HEK293T (cell line): ENCODE measurements around the gene CBFA2T2.
"Not testable (repeated sequence)": the region's sequence is repeated elsewhere in the genome, so short reads cannot be mapped to it uniquely, and the experiment has no call there.

Experiments
- CTCF ChIA-PET: fragments of 350-600 bp; formaldehyde crosslinking; extraction: SDS; loops from one replicate; lab custom pipeline; 2021; ENCODE audit warnings: antibody characterized with exemption, inconsistent platforms; lab: Yijun Ruan, JAX
- POLR2A ChIA-PET: fragments of 350-600 bp; formaldehyde crosslinking; extraction: SDS; loops from one replicate; lab custom pipeline; 2020; ENCODE audit warnings: antibody characterized with exemption, inconsistent platforms; lab: Yijun Ruan, JAX
- DNase-seq: peaks from one replicate; pipeline ENCODE4 v3.0.0; 2012; ENCODE audit warnings: mixed read lengths; ENCODE audit errors: extremely low spot score
- ARNT ChIP-seq: fragments of 450-650 bp; IDR thresholded peaks from 2 replicates; pipeline ENCODE4 v1.6.1; 2017; ENCODE audit warnings: mild to moderate bottlenecking
- BHLHE40 ChIP-seq: fragments of 450-650 bp; IDR thresholded peaks from 2 replicates; pipeline ENCODE4 v1.6.1; 2016; ENCODE audit warnings: mild to moderate bottlenecking, moderate library complexity, borderline replicate concordance
- CTBP1 ChIP-seq: fragments of 450-650 bp; IDR thresholded peaks from 2 replicates; pipeline ENCODE4 v1.6.1; 2016; ENCODE audit warnings: borderline replicate concordance
- ELF4 ChIP-seq: fragments of 450-650 bp; IDR thresholded peaks from 2 replicates; pipeline ENCODE4 v1.6.1; 2017; ENCODE audit warnings: antibody characterized with exemption
- FOXA1 ChIP-seq: fragments of 450-650 bp; IDR thresholded peaks from 2 replicates; pipeline ENCODE4 v1.6.1; 2016; ENCODE audit warnings: mild to moderate bottlenecking
- FOXK2 ChIP-seq: fragments of 450-650 bp; IDR thresholded peaks from 2 replicates; pipeline ENCODE4 v1.6.1; 2016; ENCODE audit warnings: mild to moderate bottlenecking
- FOXM1 ChIP-seq: fragments of 450-650 bp; IDR thresholded peaks from 2 replicates; pipeline ENCODE4 v1.6.1; 2017; ENCODE audit warnings: mild to moderate bottlenecking, borderline replicate concordance
- HDGF ChIP-seq: fragments of 450-650 bp; IDR thresholded peaks from 2 replicates; pipeline ENCODE4 v1.6.1; 2017; ENCODE audit warnings: antibody characterized with exemption, borderline replicate concordance
- L3MBTL2 ChIP-seq: fragments of 450-650 bp; conservative IDR thresholded peaks from 2 replicates; pipeline ENCODE4 v1.6.1; 2016; ENCODE audit warnings: mild to moderate bottlenecking
- LEF1 ChIP-seq: fragments of 450-650 bp; IDR thresholded peaks from 2 replicates; pipeline ENCODE4 v1.6.1; 2017; ENCODE audit warnings: mild to moderate bottlenecking, borderline replicate concordance
- NFRKB ChIP-seq: fragments of 450-650 bp; IDR thresholded peaks from 2 replicates; pipeline ENCODE4 v1.6.1; 2016; ENCODE audit warnings: mild to moderate bottlenecking, moderate library complexity
- SP1 ChIP-seq: fragments of 450-650 bp; IDR thresholded peaks from 2 replicates; pipeline ENCODE4 v1.6.1; 2017
- SUZ12 ChIP-seq: fragments of 450-650 bp; IDR thresholded peaks from 2 replicates; pipeline ENCODE4 v1.6.1; 2016; ENCODE audit warnings: mild to moderate bottlenecking
- TARDBP ChIP-seq: fragments of 450-650 bp; IDR thresholded peaks from 2 replicates; pipeline ENCODE4 v1.6.1; 2016
- ZNF384 ChIP-seq: fragments of 450-650 bp; IDR thresholded peaks from 2 replicates; pipeline ENCODE4 v1.6.1; 2016
- TF ChIP-seq, protein P1 (sequence below): fragments of 450-650 bp; IDR thresholded peaks from 2 replicates; pipeline ENCODE4 v1.6.1; 2016

CBFA2T2 gene

DNA sequence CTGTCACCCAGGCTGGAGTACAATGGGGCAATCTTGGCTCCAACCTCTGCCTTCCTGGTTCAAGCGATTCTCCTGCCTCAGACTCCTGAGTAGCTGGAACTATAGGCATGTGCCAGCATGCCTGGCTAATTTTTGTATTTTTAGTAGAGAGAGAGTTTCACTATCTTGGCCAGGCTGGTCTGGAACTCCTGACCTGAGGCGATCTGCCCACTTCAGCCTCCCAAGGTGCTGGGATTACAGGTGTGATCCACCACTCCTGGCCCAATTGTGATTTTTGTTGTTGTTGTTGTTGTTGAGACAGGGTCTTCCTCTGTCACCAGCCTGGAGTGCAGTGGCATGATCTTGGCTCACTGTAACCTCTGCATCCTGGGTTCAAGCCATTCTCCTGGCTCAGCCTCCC is 69.3 kb downstream of the CBFA2T2 start:
- ChIA-PET POLR2A (no interaction called here), CTCF (no interaction called here)
- TF ChIP-seq ELF4 (no peak), FOXK2 (no peak), SUZ12 (no peak), HDGF (no peak), BHLHE40 (no peak), ZNF384 (no peak), ARNT (no peak), TARDBP (no peak), FOXA1 (no peak), FOXM1 (no peak), LEF1 (no peak)
- no peak for DNase-seq

DNA sequence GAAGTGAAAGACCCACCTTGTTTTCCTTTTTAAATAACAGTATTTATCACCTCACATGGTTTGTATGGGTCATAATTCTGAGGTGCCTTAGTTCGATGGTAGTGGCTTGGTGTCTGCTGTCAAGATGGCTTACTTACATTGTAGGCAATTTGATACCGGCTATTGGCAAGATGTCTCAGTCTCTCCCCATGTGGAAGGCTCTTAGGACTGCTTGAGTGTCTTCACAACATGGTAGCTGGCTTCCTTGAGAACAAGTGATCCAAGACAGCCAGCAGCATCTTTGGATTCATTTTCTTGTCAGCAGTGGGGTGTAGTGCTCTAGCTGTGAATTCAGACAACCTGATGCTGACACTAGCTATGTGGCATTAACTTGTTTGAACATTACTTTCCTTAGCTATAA is 70.1 kb downstream of the CBFA2T2 start:
- no peak for DNase-seq
- TF ChIP-seq CTBP1: no peak
- no peak for TF ChIP-seq BHLHE40
- no peak for TF ChIP-seq FOXA1
- no peak for TF ChIP-seq ARNT
- TF ChIP-seq ZNF384: no peak
- TF ChIP-seq, protein P1, sequence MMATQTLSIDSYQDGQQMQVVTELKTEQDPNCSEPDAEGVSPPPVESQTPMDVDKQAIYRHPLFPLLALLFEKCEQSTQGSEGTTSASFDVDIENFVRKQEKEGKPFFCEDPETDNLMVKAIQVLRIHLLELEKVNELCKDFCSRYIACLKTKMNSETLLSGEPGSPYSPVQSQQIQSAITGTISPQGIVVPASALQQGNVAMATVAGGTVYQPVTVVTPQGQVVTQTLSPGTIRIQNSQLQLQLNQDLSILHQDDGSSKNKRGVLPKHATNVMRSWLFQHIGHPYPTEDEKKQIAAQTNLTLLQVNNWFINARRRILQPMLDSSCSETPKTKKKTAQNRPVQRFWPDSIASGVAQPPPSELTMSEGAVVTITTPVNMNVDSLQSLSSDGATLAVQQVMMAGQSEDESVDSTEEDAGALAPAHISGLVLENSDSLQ: no peak
- TF ChIP-seq SP1: no peak
- no peak for TF ChIP-seq ELF4
- no peak for TF ChIP-seq L3MBTL2
- TF ChIP-seq LEF1: no peak
- no peak for TF ChIP-seq FOXM1
- CTCF ChIA-PET: no interaction called here
- POLR2A ChIA-PET: no interaction called here

DNA sequence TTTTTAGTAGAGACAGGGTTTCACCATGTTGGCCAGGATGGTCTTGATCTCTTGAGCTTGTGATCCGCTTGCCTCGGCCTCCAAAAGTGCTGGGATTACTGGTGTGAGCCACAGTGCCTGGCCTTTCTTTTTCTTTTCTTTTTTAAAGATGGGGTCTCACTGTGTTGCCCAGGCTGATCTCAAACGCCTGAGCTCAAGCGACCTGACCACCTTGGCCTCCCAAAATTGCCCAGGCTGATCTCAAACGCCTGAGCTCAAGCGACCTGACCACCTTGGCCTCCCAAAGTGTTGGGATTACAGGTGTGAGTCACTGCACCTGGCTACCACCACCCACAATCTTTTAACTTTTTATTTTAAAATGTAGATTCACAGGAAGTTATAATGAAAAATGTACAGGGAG is 71.2 kb downstream of the CBFA2T2 start:
- POLR2A ChIA-PET, DNase-seq, CTCF ChIA-PET: not testable (repeated sequence)

DNA sequence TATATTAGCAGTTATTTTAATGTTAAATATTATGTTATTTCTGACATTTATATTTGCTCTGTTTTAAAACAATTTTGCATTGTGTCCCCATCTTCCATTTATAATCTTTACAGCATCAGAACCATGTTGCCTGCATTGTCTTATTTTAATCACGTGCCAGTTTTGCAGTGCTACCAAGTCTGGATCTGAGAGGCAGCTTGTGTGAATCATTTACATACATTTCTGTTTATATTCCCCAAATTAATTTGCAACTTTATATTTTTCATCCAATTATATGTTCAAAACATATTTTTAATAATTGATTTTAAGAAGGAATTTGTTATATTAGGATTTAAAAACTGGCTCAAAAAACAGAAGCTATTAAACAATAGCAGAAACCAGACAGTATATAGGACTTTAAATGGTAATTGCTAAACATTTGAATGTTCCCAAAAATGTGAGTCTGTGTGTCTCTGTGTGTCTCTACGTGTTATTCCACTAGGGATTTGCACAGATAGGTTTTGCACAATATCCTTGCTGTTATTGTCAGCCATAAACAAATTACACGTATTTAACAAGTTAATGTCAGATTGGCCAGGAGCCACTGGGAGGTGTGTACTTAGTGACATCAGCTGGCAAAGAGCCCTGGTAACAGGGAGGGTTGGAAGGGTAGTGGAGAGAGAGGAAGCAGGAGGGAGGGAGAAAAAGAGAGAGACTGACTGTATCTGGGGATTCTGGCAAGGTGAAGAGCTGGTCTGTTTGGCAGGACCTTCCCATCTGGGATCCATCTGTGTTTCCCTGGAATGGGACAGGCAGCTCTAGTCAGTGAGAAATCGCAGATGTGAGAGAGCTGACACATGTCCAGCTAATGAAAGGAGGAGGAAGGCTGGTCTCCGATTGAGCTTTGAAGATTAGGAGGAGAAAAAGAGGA is 72.1 kb downstream of the CBFA2T2 start:
- CTCF ChIA-PET: no interaction called here
- POLR2A ChIA-PET: interaction anchor here (0.6 to 1.5 kb wide), 5 partner anchors 9 to 101 kb away, joined by 3 to 6 read pairs (median 4); partner anchors contain the start of gene CBFA2T2
- peak; percentile 24 for DNase-seq
- no peak for TF ChIP-seq NFRKB
- no peak for TF ChIP-seq FOXK2
- no peak for TF ChIP-seq SP1
- TF ChIP-seq BHLHE40: no peak
- no peak for TF ChIP-seq ELF4

DNA sequence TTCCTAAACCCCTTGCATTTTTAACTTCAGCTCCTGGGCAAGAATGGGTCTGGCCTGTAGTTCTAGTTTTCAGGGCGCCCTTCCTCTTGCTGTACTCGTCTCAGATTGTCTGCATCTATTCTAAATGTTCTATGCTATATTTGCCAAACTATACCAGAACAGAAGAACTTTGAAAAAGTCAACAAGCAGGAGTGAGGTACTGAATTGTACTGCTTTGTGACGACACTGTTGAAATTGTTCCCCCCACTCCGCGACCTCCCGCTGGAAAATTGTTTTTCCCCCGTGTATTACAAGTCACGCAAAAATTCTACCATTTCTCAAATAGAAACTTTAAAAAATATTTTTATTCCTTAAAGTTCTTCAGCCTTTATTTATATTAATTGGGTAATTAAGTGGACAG is 73.9 kb downstream of the CBFA2T2 start:
- ChIA-PET CTCF (no interaction called here), POLR2A (no interaction called here)
- TF ChIP-seq BHLHE40: no peak
- TF ChIP-seq L3MBTL2: no peak
- no peak for TF ChIP-seq SUZ12
- no peak for TF ChIP-seq SP1
- TF ChIP-seq NFRKB: no peak
- no peak for TF ChIP-seq FOXA1
- no peak for TF ChIP-seq HDGF
- DNase-seq: no peak

DNA sequence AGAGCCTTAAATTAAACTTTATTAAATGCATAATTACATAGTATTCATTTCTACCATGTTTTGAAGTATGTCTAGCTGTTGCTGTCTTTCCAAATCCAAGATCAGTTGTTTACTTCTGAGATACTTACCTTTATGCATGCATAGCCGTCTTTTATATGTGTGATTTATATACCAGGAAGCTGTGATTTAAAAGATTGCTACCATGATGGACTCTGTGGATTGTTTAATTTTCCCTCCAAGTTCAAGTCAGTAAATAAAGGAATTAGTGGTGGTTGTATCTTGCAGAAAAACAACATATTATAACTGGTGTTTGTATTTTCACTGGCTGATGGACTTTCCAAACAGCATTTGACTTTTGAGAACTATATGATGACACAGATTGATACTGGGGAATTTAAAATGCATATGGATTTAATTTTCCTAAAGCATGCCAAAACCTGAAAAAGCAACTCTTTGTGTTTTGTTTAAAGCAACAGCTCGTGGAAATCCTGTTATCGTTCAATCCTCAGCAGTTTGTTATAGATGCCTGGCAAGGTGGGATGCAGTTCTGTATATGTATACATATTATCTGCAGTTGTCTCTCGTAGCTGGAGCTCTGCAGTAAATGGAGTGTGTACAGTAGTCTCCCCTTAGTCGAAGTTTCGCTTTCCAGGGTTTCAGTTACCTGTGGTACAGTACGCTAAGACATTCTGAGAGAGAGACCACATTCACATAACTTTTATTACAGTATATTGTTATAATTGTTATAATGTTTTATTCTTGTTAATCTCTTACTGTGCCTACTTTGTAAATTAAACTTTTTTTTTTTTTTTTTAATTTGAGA is 77.1 kb downstream of the CBFA2T2 start:
- CTCF ChIA-PET: no interaction called here
- TF ChIP-seq L3MBTL2 (no peak), FOXM1 (no peak)
- POLR2A ChIA-PET: interaction anchor here (2.2 kb wide), 1 partner anchor 77 kb away, joined by 5 read pairs; the partner anchor contains the start of gene CBFA2T2
- DNase-seq: no peak

DNA sequence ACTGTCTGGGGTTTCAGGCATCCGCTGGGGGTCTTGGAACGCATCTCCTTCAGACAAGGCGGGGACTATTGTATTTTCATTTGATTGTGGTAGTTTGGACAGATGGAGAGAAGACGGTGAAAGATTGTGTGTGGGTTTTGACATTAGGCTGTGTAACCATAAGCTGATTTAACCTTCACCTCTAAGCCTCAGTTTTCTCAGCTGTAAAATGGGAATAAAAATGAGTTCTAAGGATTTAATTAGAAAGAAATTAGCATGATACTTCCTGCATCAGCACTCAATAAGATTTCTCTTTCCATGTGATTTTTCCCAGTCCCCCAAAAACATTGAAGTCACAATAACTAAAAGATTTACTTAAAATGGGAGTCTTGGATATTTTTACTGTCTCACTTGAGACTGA is 78.1 kb downstream of the CBFA2T2 start:
- CTCF ChIA-PET: no interaction called here
- POLR2A ChIA-PET: interaction anchor here (2.2 kb wide), 1 partner anchor 78 kb away, joined by 5 read pairs; the partner anchor contains the start of gene CBFA2T2
- no peak for DNase-seq
- TF ChIP-seq NFRKB (no peak), LEF1 (no peak), ZNF384 (no peak), SP1 (no peak), ARNT (no peak), L3MBTL2 (no peak), FOXK2 (no peak), SUZ12 (no peak), BHLHE40 (no peak), TARDBP (no peak), FOXA1 (no peak), FOXM1 (no peak), ELF4 (no peak)
- TF ChIP-seq, protein P1: no peak
